Epithelial cell of esophagus (primary cell): ENCODE data around the gene SEPTIN2.
"Not testable (repeated sequence)": the region's sequence is repeated elsewhere in the genome, so short reads cannot be mapped to it uniquely, and the experiment has no call there.

Experiments
- DNase-seq: peaks from one replicate; pipeline ENCODE4 v3.0.0; 2010; ENCODE audit warnings: low read depth
- H3K4me3 ChIP-seq: 2 replicates; pipeline ENCODE4 v1.5.1; 2011; ENCODE audit warnings: mild to moderate bottlenecking, low read length, control low read depth
- CTCF ChIP-seq: IDR thresholded peaks from 2 replicates; pipeline ENCODE4 v1.5.1; 2011; ENCODE audit warnings: low read depth, mild to moderate bottlenecking, low read length, control low read depth, inconsistent platforms; ENCODE audit not compliant: insufficient read depth; ENCODE audit errors: missing control alignments

The SEPTIN2 gene

GRCh38 chr2:241289053-241289452 lies 26.7 kb upstream of the SEPTIN2 start:
- no peak for TF ChIP-seq CTCF
- no peak for DNase-seq
- no peak overlapping the region for H3K4me3 ChIP-seq

GRCh38 chr2:241289597-241289996 lies 26.1 kb upstream of the SEPTIN2 start:
- no peak for DNase-seq
- no peak overlapping the region for H3K4me3 ChIP-seq

GRCh38 chr2:241291153-241291552 lies 24.6 kb upstream of the SEPTIN2 start:
- no peak for DNase-seq
- no peak overlapping the region for H3K4me3 ChIP-seq
- TF ChIP-seq CTCF: no peak

More at GRCh38 chr2:241289597-241289996, 26.1 kb upstream of the SEPTIN2 start:
- TF ChIP-seq CTCF: no peak

GRCh38 chr2:241291977-241292376 lies 23.7 kb upstream of the SEPTIN2 start:
- no peak overlapping the region for H3K4me3 ChIP-seq
- TF ChIP-seq CTCF: no peak
- DNase-seq: no peak

GRCh38 chr2:241293378-241293797 lies 22.3 kb upstream of the SEPTIN2 start:
- peak; percentile 80 for DNase-seq
- not testable (repeated sequence) for H3K4me3 ChIP-seq

GRCh38 chr2:241295326-241296095 lies 20.2 kb upstream of the SEPTIN2 start:
- no peak for DNase-seq
- no peak for TF ChIP-seq CTCF
- no peak overlapping the region for H3K4me3 ChIP-seq

GRCh38 chr2:241296767-241297166 lies 19.0 kb upstream of the SEPTIN2 start:
- no peak for TF ChIP-seq CTCF
- no peak for DNase-seq
- H3K4me3 ChIP-seq: no peak overlapping the region

- no peak for DNase-seq
- TF ChIP-seq CTCF: no peak
- no peak overlapping the region for H3K4me3 ChIP-seq
These were observed 17.1 kb upstream of the SEPTIN2 start for GRCh38 chr2:241298673-241299072.
